GOT3 (cell line): ENCODE measurements around the gene GSTA3.
"Not testable (repeated sequence)": the region's sequence is repeated elsewhere in the genome, so short reads cannot be mapped to it uniquely, and the experiment has no call there.

ENCODE experiments used
- DNase-seq: peaks from one replicate; lab custom pipeline; 2025; ENCODE audit warnings: mixed read lengths; lab: John Stamatoyannopoulos, UW

GSTA3 gene

GRCh38 chr6:52910091-52910490, 593 bp upstream of the GSTA3 start:
- no peak for DNase-seq

GRCh38 chr6:52909131-52909530, 367 bp downstream of the GSTA3 start:
- no peak for DNase-seq

GRCh38 chr6:52908526-52908925, 972 bp downstream of the GSTA3 start:
- no peak for DNase-seq

GRCh38 chr6:52904562-52905279, 4.8 kb downstream of the GSTA3 start:
- no peak for DNase-seq

- no peak for DNase-seq
Observed at GRCh38 chr6:52900536-52900935, 9.0 kb downstream of the GSTA3 start.

GRCh38 chr6:52895790-52896189, 13.7 kb downstream of the GSTA3 start:
- not testable (repeated sequence) for DNase-seq

- DNase-seq = no peak
Observed at GRCh38 chr6:52894285-52894684, 15.2 kb downstream of the GSTA3 start.

- no peak for DNase-seq
Observed at GRCh38 chr6:52893803-52894202, 15.7 kb downstream of the GSTA3 start.

GRCh38 chr6:52893221-52893620, 16.3 kb downstream of the GSTA3 start:
- no peak for DNase-seq

- no peak for DNase-seq
Observed at GRCh38 chr6:52890018-52890417, 19.5 kb downstream of the GSTA3 start.

GRCh38 chr6:52887910-52888524, 21.5 kb downstream of the GSTA3 start:
- no peak for DNase-seq

- peak; percentile 26 for DNase-seq
Observed at GRCh38 chr6:52881996-52882841, 27.3 kb downstream of the GSTA3 start.

- no peak for DNase-seq
Observed at GRCh38 chr6:52881662-52881995, 27.9 kb downstream of the GSTA3 start.

GRCh38 chr6:52877786-52878185, 31.7 kb downstream of the GSTA3 start:
- DNase-seq = no peak

- DNase-seq = no peak
Observed at GRCh38 chr6:52877168-52877567, 32.3 kb downstream of the GSTA3 start.

- no peak for DNase-seq
Observed at GRCh38 chr6:52876056-52876787, 33.3 kb downstream of the GSTA3 start.

- DNase-seq = no peak
Observed at GRCh38 chr6:52872031-52872430, 37.5 kb downstream of the GSTA3 start.

GRCh38 chr6:52871621-52872020, 37.9 kb downstream of the GSTA3 start:
- no peak for DNase-seq

- not testable (repeated sequence) for DNase-seq
Observed at GRCh38 chr6:52870335-52871091, 39.0 kb downstream of the GSTA3 start.

- not testable (repeated sequence) for DNase-seq
Observed at GRCh38 chr6:52868899-52869298, 40.6 kb downstream of the GSTA3 start.

- no peak for DNase-seq
Observed at GRCh38 chr6:52868240-52868639, 41.3 kb downstream of the GSTA3 start.

- not testable (repeated sequence) for DNase-seq
Observed at GRCh38 chr6:52861151-52861550, 48.3 kb downstream of the GSTA3 start.
